Activated CD8-positive, alpha-beta memory T cell treated with anti-CD3 and anti-CD28 coated beads, Interleukin-2, amount 50 U/mL, for 4 hours (primary cell): ENCODE measurements around the gene MIGA2.

ENCODE experiments used
- DNase-seq: peaks from one replicate; pipeline ENCODE4 v3.0.0-alpha.2; 2020

Gene MIGA2

DNA sequence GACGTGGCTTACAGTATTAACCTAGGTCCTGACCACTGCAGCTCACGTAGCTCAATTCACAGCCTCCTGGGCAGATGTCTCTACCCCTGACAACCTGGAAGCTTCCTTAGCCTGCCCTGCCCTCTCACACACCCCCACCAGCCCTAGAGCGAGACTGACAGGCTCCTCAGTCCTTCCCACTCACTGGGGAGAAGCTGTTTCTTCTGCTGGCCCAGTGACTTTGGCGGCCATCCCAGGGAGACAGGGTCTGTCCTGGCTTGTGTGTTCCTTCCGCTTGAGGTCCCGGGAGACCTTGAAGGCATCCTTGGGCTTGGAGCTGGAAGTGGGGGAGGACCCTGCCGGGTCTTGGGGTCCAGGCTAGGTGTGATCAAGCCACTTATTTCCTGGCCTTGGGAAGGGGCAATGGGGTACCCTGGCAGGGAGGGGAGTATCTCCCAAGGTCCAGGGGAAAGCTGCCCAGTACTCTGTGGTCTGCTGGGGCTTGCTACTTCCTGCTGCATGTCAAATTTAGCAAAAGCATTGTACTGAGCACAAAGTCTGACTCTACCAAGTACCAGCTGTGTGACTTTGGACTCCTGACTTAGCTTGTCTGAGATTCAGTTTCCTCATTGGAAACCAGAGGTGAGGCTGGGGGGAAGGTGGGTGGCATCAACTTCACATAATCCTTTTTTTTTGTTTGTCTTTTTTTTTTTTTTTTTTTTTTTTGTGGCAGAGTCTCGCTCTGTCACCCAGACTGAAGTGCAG lies 1.9 kb downstream of the MIGA2 start:
- no peak for DNase-seq

DNA sequence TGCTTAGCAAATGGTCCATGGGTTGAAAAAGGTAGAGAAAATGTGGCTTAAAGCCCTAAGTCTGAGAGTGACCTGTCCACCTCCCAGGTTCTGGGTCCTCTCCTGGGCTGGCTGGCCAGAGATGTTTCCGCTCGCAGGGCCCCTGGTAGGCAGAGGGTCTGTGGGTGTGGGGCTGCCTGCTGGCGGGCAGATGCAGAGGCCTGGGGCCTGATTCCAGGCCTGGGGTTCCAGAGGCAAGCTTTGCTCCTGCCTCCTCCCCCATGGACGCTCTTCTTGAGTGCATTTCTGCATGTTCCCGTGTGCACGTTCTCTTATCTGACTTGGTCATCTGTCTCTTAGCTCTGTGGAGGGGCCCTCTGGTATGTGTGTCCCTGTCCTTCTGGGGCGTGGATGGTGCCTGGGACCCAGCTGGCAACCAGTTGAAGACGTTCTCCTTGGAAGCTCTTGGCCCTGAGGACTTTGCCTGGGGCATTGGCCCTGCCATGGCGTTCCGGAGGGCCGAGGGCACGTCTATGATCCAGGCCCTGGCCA lies 3.8 kb downstream of the MIGA2 start:
- no peak for DNase-seq

DNA sequence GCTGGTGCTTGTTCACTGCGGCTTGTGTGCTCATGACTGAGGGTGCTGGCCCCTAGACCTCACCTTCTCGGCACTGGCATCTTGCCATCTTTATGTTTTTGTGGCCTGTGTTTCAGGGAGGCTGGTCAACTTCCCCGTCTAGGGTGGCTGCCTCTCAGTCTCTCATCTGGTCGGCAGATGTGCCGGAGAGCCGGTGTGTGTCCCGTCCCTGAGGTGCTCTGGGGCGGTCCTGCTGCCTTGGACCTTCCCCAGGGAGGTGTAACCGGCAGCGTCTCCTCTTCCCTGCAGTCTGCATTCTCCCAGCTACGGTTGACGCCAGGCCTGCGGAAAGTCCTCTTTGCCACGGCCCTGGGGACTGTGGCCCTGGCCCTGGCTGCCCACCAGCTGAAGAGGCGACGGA lies 5.6 kb downstream of the MIGA2 start:
- no peak for DNase-seq

DNA sequence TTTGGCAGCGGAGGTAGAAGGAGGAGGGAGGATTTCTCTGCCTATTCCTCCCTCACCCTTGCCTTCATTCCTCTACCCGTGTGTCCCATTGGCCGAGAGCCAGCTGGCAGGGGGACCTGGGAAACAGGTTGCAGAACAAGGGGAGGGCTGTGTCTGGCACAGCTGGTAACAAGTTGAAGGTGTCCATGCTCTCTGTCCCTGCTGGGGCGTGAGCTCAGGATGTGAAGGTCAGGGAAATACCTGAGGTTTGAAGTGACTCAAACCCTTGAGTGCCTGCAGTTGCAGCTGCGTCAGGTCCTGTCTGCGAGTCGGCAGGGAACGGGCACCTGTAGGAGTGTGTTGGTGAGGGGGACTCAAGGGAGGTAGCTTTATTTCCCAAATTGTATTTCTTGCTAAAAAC lies 16.2 kb downstream of the MIGA2 start:
- DNase-seq, result no peak

DNA sequence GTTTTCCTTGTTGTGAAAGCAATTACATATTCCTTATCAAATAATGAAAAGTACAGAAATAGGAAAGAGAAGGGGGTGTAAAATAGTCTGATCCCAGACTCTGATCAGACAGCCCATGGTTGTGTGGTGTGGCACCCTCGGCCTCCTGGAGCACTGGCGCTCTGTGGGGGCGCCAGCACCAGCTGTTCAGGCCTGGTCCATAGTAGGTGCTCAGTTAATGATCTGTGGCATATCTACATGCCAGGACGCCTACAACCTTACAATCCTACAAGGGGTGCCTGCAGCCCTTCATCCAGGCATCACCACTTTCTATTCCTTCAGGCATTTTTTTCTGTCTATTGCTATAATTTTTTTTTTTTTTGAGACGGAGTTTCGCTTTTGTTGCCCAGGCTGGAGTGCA lies 16.6 kb downstream of the MIGA2 start:
- DNase-seq, result no peak

DNA sequence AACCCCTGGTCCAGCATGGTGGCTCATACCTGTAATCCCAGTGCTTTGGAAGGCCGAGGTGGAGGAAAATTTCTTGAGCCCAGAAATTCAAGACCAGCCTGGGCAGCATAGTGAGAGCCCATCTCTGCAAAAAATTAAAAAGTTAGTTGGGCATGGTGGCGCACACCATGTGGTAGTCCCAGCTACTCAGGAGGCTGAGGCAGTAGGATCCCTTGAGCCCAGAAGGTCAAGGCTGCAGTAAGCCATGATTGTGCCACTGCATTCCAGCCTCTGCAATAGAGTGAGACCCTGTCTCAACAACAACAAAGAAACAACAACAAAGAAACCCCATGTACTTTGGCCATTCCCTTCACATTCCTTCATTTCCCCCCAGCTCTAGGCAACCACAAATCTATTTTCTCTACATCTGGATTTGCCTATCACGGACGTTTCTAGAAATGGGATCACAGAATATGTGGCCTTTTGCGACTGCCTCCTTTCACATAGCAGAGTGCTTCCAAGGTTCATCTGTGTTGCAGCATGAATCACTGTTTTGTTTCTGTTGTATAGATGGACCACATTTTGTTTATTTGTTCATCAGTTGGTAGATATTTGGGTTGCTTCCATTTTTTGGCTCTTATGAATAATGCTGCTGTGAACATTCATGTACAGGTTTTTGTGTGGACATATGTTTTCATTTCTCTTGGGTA lies 17.9 kb downstream of the MIGA2 start:
- no peak for DNase-seq

DNA sequence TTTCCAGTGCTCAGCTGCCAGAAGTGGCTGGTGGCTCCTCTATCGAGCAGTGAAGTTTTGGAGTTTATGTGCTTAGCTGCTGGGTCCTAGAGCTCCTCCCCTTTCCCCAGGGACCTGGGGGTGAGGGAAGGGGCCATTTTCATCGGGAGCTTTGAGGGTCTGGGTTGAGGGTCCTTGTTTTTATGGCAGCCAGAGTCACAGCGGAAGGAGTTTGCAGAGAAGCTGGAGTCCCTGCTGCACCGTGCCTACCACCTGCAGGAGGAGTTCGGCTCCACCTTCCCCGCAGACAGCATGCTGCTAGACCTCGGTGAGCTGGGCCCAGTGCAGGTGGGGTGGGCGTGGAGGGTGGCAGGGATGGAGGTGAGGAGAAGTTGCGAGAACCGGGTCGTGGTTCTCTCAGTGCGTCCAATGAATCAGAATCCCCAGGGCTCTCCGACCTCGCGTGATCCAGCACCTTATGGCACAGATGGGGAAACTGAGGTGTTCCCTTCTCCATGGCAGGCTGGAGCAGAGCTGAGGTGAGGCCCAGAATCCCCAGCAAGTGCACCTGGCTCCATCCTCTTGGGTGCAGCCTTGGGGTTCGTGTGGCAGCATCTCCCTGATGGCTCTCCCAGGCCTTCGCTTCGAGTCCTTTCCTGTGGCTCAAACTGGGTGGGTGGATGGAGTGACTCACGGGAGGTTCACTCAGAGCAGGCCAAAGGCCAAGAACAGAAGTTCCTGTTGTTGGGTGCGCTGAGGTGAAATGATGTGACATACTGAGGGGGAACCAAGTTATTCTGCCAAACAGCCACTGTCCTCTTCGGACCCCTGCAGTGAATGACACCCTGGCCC lies 22.8 kb downstream of the MIGA2 start:
- no peak for DNase-seq

DNA sequence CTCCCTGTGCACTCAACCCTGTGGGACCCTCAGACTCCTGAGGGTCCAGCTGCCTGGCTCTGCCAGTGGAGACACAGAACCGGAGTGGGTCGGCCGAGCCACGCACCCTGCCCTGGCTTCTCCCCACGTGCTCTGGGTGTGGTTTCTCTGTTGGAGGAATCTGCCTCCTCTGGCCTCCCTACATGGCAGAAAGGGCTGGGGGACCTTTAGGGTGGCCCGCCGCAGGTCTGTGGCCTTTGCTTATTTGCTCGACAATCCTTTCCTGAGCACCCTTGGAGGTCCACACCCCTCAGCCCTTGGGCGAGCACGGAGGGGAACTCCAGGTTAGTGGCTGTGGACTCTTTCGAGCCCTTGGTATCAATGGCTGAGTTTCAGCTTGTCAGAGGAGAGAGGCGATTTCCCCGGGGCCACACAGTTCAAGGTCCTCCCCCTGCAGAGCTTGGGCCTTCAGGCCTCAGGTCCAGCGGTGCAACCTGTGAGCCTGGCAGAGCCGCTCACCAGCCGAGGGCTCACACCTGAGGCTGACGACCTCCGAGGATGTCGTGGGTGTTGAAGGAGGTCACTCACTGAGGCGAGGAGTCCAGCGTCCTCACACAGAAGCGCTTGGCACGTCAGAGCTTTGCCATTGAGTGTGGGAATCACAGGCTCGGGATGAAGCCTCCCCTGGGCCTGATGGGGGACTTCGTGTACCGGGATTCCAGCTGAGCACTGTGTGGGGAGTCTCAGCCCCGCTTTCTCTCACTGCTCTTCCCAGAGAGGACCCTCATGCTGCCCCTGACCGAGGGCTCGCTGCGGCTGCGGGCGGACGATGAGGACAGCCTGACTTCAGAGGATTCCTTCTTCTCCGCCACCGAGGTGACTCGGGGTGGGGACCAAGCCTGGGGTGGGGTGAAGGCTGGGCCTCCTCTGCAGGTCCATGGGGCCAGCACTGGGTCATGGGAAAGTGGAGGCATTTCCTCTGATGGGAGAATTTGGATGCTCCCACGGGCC lies 23.7 kb downstream of the MIGA2 start:
- DNase-seq, result no peak

DNA sequence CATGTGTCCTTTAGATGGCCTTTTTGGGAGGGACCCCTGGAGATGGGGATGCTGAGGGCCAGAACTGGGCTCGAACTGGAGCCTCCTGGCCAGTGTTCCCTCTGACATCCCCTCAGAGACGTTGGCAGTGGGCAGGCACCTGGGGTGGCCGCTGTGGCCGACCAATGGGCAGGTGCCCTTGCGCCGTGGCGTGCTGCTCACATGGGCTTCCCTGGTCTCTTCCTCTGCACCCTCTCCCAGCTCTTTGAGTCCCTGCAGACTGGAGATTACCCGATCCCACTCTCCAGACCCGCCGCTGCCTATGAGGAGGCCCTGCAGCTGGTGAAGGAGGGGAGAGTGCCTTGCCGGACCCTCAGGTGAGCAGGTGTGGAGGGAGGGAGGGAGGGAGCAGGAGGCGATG lies 24.6 kb downstream of the MIGA2 start:
- DNase-seq, result no peak

DNA sequence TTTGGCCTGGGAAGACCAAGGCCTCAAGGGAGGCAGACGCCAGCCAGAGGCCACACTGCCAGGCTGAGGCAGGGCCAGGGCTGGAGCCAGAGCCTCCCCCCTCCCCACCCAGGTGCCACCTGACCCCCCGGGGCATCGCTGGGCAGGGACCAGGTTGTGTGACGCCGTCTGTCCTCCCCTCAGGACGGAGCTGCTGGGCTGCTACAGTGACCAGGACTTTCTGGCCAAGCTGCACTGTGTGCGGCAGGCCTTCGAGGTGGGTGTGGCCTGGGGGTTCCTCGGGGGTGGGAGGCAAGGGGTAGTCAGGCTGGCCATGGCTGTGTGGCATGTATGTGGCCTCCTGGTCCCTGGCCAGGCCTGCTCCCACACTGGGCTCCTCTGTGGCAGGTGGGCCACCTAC lies 26.6 kb downstream of the MIGA2 start:
- DNase-seq, result no peak

DNA sequence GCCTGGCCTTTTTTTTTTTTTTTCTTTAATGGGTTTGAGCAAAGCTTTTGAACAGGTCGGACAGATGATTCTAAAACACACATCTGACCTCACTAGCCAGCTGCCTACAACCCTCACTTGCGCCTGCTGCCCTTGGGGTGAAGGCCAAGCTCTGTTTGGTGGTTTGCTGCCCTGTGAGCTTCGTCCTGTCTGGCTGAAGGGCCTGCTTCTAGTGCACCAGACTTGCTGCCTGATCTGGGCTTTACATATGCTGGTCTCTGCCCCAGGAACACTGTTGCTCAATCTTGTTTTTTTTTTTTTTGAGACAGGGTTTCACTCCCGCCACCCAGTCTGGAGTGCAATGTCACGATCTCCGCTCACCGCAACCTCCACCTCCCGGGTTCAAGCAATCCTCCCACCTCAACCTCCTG lies 28.1 kb downstream of the MIGA2 start:
- no peak for DNase-seq

DNA sequence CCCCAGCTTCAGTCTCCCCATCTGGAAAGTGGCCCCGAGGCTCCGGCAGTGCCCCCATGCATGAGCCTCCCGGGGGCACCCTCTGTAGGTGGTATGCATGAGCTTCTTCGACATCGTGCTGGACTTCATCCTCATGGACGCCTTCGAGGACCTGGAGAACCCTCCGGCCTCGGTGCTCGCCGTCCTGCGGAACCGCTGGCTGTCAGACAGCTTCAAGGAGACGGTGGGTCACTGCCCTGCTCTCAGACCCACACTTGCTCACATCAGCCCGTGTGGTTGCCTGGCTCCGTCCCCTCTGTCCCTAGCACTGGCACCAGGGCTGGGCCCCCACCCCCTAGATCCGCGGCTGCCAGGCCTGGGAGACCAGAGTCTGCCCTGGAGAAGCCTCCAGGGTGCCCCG lies 31.7 kb downstream of the MIGA2 start:
- DNase-seq, result no peak

DNA sequence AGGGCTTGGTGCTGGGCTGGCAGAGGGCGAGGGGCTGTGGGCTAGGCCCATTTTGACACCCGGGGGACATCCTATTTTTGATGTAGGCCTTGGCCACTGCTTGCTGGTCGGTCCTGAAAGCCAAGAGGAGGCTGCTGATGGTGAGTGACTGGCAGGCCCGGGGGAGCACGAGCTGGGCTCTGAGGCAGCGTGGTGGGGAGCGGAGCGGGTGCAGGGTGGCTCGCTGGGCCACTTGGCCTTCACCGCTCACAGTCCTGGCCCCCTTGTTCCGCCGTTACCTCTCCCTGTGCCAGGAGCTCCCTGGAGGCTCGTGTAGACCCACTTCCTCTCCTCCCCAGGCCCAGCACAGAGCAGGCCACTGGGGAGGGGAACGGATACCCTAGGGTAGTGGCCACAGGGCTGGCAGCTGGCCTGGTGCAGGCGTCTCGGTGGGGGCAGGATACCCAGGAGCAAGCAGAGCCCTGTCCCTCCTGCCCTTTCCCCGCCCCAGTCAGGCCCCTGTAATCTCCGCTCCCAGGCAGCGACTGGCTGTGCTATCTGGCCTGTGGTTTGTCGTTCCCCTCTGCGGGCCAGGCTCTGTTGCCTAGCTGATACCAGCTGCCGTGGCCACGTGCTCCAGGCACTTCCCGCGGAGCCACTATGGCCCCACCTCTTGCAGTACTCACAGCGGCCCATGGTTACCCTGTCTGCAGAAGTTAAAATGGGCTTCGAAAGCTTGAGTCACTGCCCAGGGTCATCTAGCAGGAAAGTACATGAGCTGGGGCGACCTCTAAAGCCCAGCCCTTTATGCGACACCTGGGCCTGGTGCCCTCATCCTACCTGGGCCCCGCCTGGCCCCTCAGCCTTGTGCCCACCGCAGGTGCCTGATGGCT lies 32.8 kb downstream of the MIGA2 start:
- DNase-seq, result peak; percentile 53

DNA sequence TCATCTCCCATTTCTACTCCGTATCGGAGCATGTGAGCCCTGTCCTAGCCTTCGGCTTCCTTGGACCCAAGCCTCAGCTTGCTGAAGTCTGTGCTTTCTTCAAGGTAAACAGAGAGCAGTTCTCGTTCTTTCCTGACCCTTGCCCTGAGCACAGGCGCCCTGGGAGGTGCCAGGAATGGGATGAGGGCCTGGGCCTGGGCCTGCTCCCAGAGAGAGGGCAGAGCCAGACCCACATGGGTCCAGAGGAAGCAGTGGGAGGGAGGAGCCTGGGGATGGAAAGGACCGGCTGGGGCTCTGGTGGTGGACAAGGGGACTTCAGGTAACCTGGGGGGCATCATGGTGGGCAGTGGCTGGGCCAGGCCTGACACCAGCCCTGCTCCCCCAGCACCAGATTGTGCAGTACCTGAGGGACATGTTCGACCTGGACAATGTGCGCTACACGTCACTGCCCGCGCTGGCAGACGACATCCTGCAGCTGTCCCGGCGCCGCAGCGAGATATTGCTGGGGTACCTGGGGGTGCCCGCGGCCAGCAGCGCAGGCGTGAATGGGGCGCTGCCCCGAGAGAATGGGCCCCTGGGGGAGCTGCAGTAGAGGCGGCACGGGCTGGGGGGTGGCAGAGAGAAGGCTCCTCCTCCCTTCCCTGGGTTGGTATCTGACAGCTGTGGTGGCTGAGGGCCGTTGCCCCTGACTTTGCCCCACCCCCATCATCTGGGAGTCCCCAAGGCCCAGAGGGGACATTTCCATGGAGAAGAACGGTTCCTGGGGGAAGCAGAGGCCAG lies 33.6 kb downstream of the MIGA2 start:
- no peak for DNase-seq

DNA sequence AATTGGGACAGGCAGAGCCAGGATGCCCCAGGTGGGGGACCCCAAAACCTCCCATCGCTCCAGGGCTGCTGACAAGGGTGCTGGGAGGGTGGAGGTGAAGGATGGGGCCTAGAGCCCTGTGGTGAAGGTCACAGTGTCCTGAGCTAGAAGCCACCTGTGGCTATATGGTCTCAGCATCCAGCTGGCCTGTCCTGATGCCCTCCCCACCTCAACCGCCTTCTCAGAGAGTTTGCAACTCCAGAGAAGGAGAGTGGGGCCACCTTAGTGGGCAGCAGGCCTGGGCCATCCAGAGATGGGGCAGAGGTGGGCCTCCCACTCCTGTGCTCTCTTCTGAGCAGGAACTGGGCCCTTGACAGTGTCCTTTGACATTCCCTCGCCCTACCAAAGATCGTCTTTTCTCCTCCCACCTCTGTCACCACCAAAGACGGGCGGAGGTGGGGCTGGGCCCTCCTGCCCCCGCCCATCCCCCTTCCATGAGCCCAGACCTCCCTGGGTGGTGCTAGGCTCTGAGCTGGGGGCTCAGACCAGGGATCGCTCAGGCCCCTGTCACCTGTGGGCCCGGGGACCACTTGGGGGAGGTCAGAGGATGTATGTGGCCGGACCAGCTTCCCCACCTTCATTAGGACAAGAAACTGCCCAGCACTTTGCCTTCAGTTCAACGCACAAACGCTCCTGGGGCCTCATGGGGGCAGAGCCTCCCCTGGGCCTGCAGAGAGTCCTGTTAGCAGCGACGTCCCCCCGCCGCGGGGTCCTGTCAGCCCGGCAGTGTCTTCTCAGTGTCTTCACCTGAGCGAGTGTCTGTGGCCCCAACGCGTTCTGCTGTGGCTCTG lies 34.5 kb downstream of the MIGA2 start:
- DNase-seq, result no peak

DNA sequence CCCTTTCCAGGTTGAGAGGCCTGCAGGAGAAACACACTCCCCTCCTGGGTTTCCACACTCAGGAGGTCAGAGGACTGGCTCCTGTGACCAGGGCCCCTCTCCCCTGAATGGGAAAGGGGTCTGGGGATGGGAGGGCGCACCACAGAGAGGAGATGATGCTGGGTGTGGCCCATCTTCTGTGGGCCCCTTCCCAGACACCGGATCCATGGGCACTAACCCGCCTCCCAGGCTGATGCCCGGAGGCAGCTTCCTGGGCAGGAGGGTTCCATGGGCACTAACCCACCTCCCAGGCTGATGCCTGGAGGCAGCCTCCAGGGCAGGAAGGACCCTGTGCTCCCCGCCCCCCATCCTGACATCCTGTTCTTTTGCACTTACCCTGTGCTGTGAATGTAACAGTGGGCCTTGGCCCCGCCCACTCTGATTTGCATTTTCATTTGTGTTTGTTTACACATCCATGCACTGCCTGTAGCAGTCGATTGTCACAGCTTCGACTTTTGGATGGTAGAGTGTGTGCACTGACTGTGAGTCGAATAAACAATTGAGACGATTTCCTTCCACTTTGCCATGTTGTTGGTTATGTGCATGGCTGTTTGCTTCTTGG lies 35.2 kb downstream of the MIGA2 start:
- DNase-seq, result no peak

DNA sequence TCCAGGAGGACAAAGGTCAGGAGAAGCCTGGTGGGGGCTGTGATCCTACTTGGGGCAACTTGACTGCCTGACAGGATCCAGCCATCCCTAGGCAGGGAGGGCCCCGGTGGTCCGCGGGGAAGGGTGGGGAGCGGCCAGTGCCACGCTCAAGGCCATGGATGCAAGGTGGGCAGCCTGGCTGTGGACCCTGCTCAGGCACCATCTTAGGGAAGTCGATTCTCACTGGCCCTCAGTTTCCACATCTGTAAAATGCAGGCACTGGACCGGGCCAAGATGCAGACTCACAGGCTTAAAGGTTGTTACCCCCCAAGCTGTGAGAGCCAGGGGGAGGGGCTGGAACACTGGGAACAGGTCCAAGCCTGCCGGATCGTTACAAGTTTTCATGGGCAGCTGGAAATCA lies 35.7 kb downstream of the MIGA2 start:
- no peak for DNase-seq

DNA sequence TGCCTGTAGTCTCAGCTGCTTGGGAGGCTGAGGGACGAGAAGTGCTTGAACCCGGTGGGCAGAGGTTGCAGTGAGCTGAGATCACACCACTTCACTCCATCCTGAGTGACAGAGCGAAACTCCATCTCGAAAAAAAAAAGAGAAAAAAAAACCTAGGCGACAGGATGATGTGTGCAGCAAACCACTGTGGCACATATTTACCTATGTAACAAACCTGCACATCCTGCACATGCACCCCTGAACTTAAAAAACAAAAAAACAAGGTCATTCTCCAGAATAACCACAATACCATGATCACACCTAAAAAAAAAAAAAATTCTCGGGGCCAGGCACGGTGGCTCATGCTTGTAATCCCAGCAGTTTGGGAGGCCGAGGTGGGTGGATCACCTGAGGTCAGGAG lies 37.0 kb downstream of the MIGA2 start:
- DNase-seq, result no peak

DNA sequence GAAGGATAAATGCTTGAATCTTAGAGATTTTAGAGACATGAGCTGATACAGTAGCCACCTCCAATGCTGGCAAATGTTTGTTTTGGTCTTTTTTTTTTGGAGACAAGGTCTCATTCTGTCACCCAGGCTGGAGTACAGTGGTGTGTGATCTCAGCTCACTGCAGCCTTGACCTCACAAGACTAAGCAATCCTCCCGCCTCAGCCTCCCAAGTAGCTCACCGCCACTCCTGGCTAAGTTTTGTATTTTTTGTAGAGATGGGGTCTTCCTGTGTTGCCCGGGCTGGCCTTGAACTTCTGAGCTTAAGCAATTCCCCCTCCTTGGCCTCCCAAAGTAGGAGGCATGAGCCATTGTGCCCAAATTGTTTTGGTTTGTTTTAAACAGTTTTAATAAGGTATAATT lies 37.7 kb downstream of the MIGA2 start:
- DNase-seq, result no peak
